Prostate gland (tissue), 2 donors: ENCODE measurements around the gene OR10C1. TPM values are rescaled to one million over a fixed set of nuclear protein-coding genes. Genes with fewer than 3 reads are reported as not detected.
"Not testable (repeated sequence)": the region's sequence is repeated elsewhere in the genome, so short reads cannot be mapped to it uniquely, and the experiment has no call there.

Experiments
- DNase-seq: peaks from one replicate; pipeline ENCODE4 v3.0.0-alpha.2; 2019; ENCODE audit warnings: low spot score
- H3K27ac ChIP-seq, 2 donors: fragments of 200-600 bp; sonication (generic); 2 replicates each; pipeline ENCODE4 v1.5.1; 2017 to 2019
- H3K27me3 ChIP-seq: fragments of 200-600 bp; sonication (generic); replicated peaks from 2 replicates; pipeline ENCODE4 v1.5.1; 2019; ENCODE audit not compliant: insufficient read depth
- H3K36me3 ChIP-seq, 2 donors: fragments of 200-600 bp; sonication (generic); 1 replicate in 1 of 2; 2 replicates in 1 of 2; pipeline versions ENCODE4 v1.5.1 to v1.8.1; 2017 to 2019
- H3K4me1 ChIP-seq: fragments of 200-600 bp; sonication (generic); replicated peaks from 2 replicates; pipeline ENCODE4 v1.5.1; 2019
- H3K4me3 ChIP-seq, 2 donors: fragments of 200-600 bp; sonication (generic); 2 replicates each; pipeline ENCODE4 v1.5.1; 2017 to 2019
- H3K9me3 ChIP-seq: fragments of 200-600 bp; sonication (generic); 2 replicates; pipeline ENCODE4 v1.5.1; 2017
- CTCF ChIP-seq, 4 experiments: fragments of 200-600 bp in 2 of 4; fragments of 450-650 bp in 2 of 4; sonication (generic) in 2 of 4; IDR thresholded peaks; 1 replicate in 3 of 4; 2 replicates in 1 of 4; pipeline ENCODE4 v1.5.1; 2016 to 2019; ENCODE audit warnings: antibody characterized with exemption in 4 of 4, mild to moderate bottlenecking in 2 of 4, moderate library complexity in 2 of 4
- POLR2A ChIP-seq: fragments of 450-650 bp; IDR thresholded peaks from one replicate; pipeline ENCODE4 v1.6.1; 2016; ENCODE audit warnings: antibody characterized with exemption, mild to moderate bottlenecking
- POLR2AphosphoS5 ChIP-seq: sonication (generic); formaldehyde crosslinking; IDR thresholded peaks from one replicate; pipeline ENCODE4 v1.6.1; 2017; ENCODE audit warnings: antibody characterized with exemption
- WGBS: methylation state at CpG from one replicate; pipeline ENCODE4 v1.1.5; 2018; 5-methylcytosine and 5-hydroxymethylcytosine counted together
- intact Hi-C: fragments of 100-400 bp; cut with DNase I; formaldehyde crosslinking; loops from one replicate; pipeline ENCODE4 v1.14.2; 2022
- total RNA-seq, 2 donors: library from RNA; depleted of rRNA; stranded (reverse); fragments of >200 nt; gene quantifications; one replicate each; pipeline ENCODE4 v1.1.0, GENCODE V29; 2016

OR10C1 gene
- total RNA-seq, 2 donors from 2014 or later, result not detected

GRCh38 chr6:29419516-29419915 is 19.6 kb upstream of the OR10C1 start:
- intact Hi-C loops, result no loop called here
- WGBS, result 42% methylated on average over 3 of the region's 3 CpGs
- no peak overlapping the region for H3K27ac ChIP-seq
- DNase-seq, result no peak
- TF ChIP-seq POLR2AphosphoS5 (no peak), CTCF (IDR thresholded peaks at IDR 0.05) (no peak), POLR2A (no peak)
- no peaks in the 10 kb centered on the region for H3K9me3 ChIP-seq
- H3K36me3 ChIP-seq, result no peaks in the 10 kb centered on the region
- no peaks in the 10 kb centered on the region for H3K4me1 ChIP-seq
- H3K27me3 ChIP-seq, result no peaks in the 10 kb centered on the region
- H3K4me3 ChIP-seq, result no peak overlapping the region

GRCh38 chr6:29424168-29424567 is 14.9 kb upstream of the OR10C1 start:
- WGBS, result 84% methylated on average over 2 of the region's 2 CpGs
- Histone ChIP-seq H3K9me3 (no peaks in the 10 kb centered on the region), H3K4me3 (no peak overlapping the region), H3K27me3 (no peaks in the 10 kb centered on the region), H3K4me1 (no peaks in the 10 kb centered on the region), H3K36me3 (no peaks in the 10 kb centered on the region), H3K27ac (no peak overlapping the region)
- intact Hi-C loops, result no loop called here
- no peak for TF ChIP-seq POLR2A
- TF ChIP-seq CTCF (IDR thresholded peaks at IDR 0.05), result no peak
- TF ChIP-seq POLR2AphosphoS5, result no peak
- no peak for DNase-seq

GRCh38 chr6:29424575-29424974 is 14.5 kb upstream of the OR10C1 start:
- DNase-seq, result no peak
- Histone ChIP-seq H3K36me3 (no peaks in the 10 kb centered on the region), H3K27me3 (no peaks in the 10 kb centered on the region), H3K4me3 (no peak overlapping the region), H3K9me3 (no peaks in the 10 kb centered on the region), H3K4me1 (no peaks in the 10 kb centered on the region), H3K27ac (no peak overlapping the region)
- TF ChIP-seq POLR2A, result no peak
- TF ChIP-seq POLR2AphosphoS5, result no peak
- WGBS, result 58% methylated on average over 2 of the region's 2 CpGs
- intact Hi-C loops, result no loop called here

GRCh38 chr6:29425075-29425474 is 14.0 kb upstream of the OR10C1 start:
- no peak overlapping the region for H3K4me3 ChIP-seq
- WGBS, result 40% methylated on average over 1 of the region's 1 CpG
- H3K9me3 ChIP-seq, result no peaks in the 10 kb centered on the region
- H3K36me3 ChIP-seq, result no peaks in the 10 kb centered on the region
- no peaks in the 10 kb centered on the region for H3K4me1 ChIP-seq
- H3K27ac ChIP-seq, result no peak overlapping the region
- H3K27me3 ChIP-seq, result no peaks in the 10 kb centered on the region
- intact Hi-C loops, result no loop called here
- TF ChIP-seq POLR2A (no peak), POLR2AphosphoS5 (no peak), CTCF (IDR thresholded peaks at IDR 0.05) (no peak)
- no peak for DNase-seq

GRCh38 chr6:29426654-29427053 is 12.5 kb upstream of the OR10C1 start:
- WGBS, result 93% methylated on average over 3 of the region's 3 CpGs
- no peak overlapping the region for H3K27ac ChIP-seq
- no peak for DNase-seq
- H3K36me3 ChIP-seq, result no peaks in the 10 kb centered on the region
- H3K27me3 ChIP-seq, result no peaks in the 10 kb centered on the region
- H3K4me1 ChIP-seq, result no peaks in the 10 kb centered on the region
- TF ChIP-seq POLR2AphosphoS5 (no peak), CTCF (IDR thresholded peaks at IDR 0.05) (no peak), POLR2A (no peak)
- intact Hi-C loops, result no loop called here
- H3K9me3 ChIP-seq, result no peaks in the 10 kb centered on the region
- no peak overlapping the region for H3K4me3 ChIP-seq

- intact Hi-C loops, H3K27me3 ChIP-seq, DNase-seq, H3K36me3 ChIP-seq, H3K27ac ChIP-seq, H3K4me1 ChIP-seq, H3K4me3 ChIP-seq, H3K9me3 ChIP-seq: not testable (repeated sequence)
- 81% methylated on average over 18 of the region's 18 CpGs for WGBS
Observed at GRCh38 chr6:29436730-29437129, 2.4 kb upstream of the OR10C1 start.
